Measurements from ENCODE around the gene RLN1.

- TF ChIP-seq CTCF (IDR thresholded peaks at IDR 0.05) (no peak), POLR2A (IDR thresholded peaks at IDR 0.05) (no peak), POLR2AphosphoS5 (IDR thresholded peaks at IDR 0.05) (no peak)
These were observed 48.5 kb upstream of the RLN1 start for GRCh38 chr9:5388026-5388819.
